Neural crest cell (in vitro differentiated cells): ENCODE measurements around the gene HTR7. TPM values are rescaled to one million over a fixed set of nuclear protein-coding genes. Genes with fewer than 3 reads are reported as not detected.
"Not testable (repeated sequence)": the region's sequence is repeated elsewhere in the genome, so short reads cannot be mapped to it uniquely, and the experiment has no call there.

Source experiments
- DNase-seq: peaks from one replicate; pipeline ENCODE4 v3.0.0; 2021; ENCODE audit warnings: low read depth, mixed read lengths, low spot score
- H3K27ac Mint-ChIP-seq: one replicate; pipeline ENCODE4 v1.8.0; 2021; ENCODE audit warnings: mild to moderate bottlenecking, mixed read lengths; ENCODE audit not compliant: unreplicated experiment
- H3K27me3 Mint-ChIP-seq: 2 replicates; pipeline ENCODE4 v1.8.0; 2021; ENCODE audit warnings: low read depth, mild to moderate bottlenecking, mixed read lengths
- H3K36me3 Mint-ChIP-seq: 2 replicates; pipeline ENCODE4 v1.8.0; 2021; ENCODE audit warnings: low read depth, mild to moderate bottlenecking, mixed read lengths
- H3K4me1 Mint-ChIP-seq: 2 replicates; pipeline ENCODE4 v1.8.0; 2021; ENCODE audit warnings: mixed read lengths
- H3K4me3 Mint-ChIP-seq: one replicate; pipeline ENCODE4 v1.8.0; 2021; ENCODE audit warnings: mild to moderate bottlenecking, mixed read lengths
- H3K9me3 Mint-ChIP-seq: 2 replicates; pipeline ENCODE4 v1.8.0; 2021; ENCODE audit warnings: mixed read lengths
- total RNA-seq: library from RNA; stranded (reverse); gene quantifications from 2 replicates; pipeline ENCODE4 v1.2.1, GENCODE V29; 2021
- TF ChIP-seq, protein P1 (sequence below): fragments of 200-600 bp; sonication (generic); conservative IDR thresholded peaks from 2 replicates; pipeline ENCODE4 v1.5.0; 2021; ENCODE audit warnings: antibody characterized with exemption, mild to moderate bottlenecking

HTR7 gene
- total RNA-seq, 1 donor from 2014 or later: 0.09 TPM

DNA sequence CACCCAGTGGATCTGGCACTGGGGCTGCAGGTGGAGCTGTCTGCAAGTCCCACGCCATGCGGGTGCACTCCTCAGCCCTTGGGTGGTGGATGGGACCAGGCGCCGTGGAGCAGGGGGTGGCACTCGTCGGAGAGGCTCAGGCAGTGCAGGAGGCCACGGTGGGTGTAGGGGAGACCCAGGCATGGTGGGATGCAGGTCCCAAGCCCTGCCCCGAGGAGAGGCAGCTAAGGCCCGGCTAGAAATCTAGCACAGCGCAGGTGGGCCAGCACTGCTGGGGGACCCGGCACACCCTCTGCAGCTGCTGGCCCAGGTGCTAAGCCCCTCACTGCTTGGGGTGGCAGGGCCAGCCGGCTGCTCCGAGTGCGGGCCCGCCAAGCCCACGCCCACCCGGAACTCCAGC lies 25.7 kb downstream of the HTR7 start:
- Mint-ChIP-seq H3K27ac (no peak overlapping the region), H3K27me3 (peaks cover 12% of the 10 kb centered on the region), H3K36me3 (no peaks in the 10 kb centered on the region), H3K4me3 (no peak overlapping the region), H3K9me3 (peaks cover 6% of the 10 kb centered on the region), H3K4me1 (no peaks in the 10 kb centered on the region)
- no peak for DNase-seq
- TF ChIP-seq, protein P1, sequence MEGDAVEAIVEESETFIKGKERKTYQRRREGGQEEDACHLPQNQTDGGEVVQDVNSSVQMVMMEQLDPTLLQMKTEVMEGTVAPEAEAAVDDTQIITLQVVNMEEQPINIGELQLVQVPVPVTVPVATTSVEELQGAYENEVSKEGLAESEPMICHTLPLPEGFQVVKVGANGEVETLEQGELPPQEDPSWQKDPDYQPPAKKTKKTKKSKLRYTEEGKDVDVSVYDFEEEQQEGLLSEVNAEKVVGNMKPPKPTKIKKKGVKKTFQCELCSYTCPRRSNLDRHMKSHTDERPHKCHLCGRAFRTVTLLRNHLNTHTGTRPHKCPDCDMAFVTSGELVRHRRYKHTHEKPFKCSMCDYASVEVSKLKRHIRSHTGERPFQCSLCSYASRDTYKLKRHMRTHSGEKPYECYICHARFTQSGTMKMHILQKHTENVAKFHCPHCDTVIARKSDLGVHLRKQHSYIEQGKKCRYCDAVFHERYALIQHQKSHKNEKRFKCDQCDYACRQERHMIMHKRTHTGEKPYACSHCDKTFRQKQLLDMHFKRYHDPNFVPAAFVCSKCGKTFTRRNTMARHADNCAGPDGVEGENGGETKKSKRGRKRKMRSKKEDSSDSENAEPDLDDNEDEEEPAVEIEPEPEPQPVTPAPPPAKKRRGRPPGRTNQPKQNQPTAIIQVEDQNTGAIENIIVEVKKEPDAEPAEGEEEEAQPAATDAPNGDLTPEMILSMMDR: no peak

DNA sequence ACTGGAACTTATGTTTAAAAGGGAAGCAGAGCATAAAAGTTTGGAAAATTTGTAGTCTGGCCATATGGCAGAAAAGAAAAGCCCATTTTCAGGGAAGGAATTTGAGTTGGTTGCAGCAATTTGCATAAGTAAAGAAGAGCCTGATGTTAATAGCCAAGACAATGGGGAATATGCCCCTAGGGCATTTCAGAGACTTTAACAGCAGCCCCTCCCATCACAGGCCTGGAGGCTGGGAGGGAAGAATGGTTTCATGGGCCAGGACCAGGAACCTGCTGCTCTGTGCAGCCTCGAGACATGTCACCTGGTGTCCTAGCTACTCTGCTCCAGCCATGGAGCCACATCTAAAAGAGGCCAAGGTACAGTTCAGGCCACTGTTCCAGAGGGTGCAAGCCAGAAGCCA lies 35.3 kb downstream of the HTR7 start:
- Mint-ChIP-seq H3K9me3 (peaks cover 7% of the 10 kb centered on the region), H3K4me3 (no peak overlapping the region), H3K27me3 (no peaks in the 10 kb centered on the region), H3K36me3 (no peaks in the 10 kb centered on the region), H3K27ac (no peak overlapping the region), H3K4me1 (no peaks in the 10 kb centered on the region)
- no peak for DNase-seq
- TF ChIP-seq, protein P1: no peak

DNA sequence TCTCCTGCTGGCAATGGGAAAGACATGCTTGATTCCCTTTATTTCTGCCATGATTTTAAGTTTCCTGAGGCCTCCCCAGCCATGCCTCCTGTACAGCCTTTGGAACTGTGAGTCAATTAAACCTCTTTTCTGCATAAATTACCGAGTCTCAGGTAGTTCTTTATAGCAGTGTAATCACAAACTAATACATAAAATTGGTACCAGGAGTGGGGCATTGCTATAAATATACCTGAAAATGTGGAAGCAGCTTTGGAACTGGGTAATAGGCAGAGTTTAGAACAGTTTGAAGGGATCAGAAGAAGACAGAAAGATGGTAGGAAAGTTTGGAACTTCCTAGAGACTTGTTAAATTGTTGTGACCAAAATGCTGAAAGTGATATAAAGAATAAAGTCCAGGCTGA lies 36.0 kb downstream of the HTR7 start:
- not testable (repeated sequence) for H3K9me3 Mint-ChIP-seq, H3K4me1 Mint-ChIP-seq, DNase-seq

DNA sequence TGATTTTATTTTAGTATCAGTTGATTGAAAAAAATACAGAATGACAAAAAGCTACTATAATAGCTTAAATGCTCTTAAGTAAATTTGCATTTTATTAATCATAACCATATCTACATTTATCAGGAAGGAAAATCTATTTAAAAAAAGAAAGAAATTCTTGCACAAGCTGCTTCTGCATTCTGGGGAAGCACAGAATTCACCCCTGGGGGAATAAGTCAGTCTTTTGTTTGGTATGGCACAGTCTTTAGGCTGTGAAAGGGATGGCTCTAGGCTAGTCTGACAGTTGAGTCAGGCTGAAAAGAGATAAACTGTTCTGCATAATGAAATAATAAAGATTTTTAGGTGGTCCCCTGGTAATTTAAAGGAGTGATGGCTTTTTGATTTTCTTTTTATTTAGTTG lies 37.9 kb downstream of the HTR7 start:
- Mint-ChIP-seq H3K4me1 (no peaks in the 10 kb centered on the region), H3K27me3 (no peaks in the 10 kb centered on the region), H3K36me3 (no peaks in the 10 kb centered on the region), H3K9me3 (peaks cover 7% of the 10 kb centered on the region), H3K27ac (no peak overlapping the region), H3K4me3 (no peak overlapping the region)
- no peak for DNase-seq
- TF ChIP-seq, protein P1: no peak

More for the DNA sequence above, 36.0 kb downstream of the HTR7 start:
- H3K27me3 Mint-ChIP-seq, H3K27ac Mint-ChIP-seq, H3K36me3 Mint-ChIP-seq, H3K4me3 Mint-ChIP-seq: not testable (repeated sequence)

DNA sequence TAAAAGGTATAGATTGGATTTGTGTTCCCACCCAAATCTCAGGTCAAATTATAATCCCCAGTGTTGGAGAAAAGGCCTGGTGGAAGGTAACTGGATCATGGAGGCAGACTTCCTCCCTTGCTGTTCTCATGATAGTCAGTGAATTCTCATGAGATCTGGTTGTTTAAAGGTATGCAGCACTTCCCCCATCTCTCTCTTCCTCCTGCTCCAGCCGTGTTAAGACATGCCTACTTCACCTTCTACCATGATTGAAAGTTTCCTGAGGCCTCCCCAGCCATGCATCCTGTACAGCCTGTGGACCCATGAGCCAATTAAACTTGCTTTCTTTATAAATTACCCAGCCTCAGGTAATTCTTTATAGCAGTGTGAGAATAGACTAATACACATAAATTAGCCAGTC lies 39.1 kb downstream of the HTR7 start:
- no peak overlapping the region for H3K27ac Mint-ChIP-seq
- no peaks in the 10 kb centered on the region for H3K4me1 Mint-ChIP-seq
- DNase-seq: no peak
- H3K27me3 Mint-ChIP-seq: peaks cover 3% of the 10 kb centered on the region
- peaks cover 7% of the 10 kb centered on the region for H3K9me3 Mint-ChIP-seq
- no peaks in the 10 kb centered on the region for H3K36me3 Mint-ChIP-seq
- TF ChIP-seq, protein P1: no peak
- no peak overlapping the region for H3K4me3 Mint-ChIP-seq

DNA sequence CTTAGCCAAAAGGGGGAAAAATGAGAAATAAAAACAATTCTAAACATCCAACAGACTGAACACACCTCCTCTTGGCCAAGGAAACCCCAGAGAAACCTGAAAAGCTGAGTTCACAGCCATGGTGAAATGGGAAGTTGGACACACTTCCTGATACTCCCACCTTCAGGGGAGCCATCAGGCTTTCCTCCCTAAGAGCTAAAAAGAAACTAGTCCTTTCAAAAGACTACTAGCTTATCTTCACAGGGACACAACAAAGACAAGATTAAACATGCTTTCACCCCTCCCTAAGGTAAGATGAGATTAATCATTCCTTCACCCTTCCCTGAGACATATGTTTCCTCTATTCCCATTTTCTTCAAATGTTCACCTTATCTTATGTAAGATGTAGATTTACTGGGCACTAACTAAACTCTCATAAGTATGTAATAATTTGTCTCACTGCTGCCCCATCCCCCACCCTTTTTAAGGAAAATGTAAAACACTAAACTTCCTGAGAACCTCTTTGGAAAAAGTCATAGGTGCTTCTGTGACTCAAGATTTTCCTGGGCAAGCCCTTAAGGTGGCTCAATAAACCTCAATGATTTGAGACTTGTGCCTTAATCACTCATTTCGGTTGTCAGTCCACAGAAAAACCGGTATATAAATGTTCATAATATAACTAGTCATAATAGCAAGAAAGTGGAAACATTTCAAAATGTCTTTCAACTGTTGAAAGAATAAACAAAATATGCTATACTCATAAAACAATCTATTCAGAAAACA lies 40.5 kb downstream of the HTR7 start:
- H3K36me3 Mint-ChIP-seq: no peaks in the 10 kb centered on the region
- no peak overlapping the region for H3K27ac Mint-ChIP-seq
- DNase-seq: no peak
- H3K4me3 Mint-ChIP-seq: no peak overlapping the region
- TF ChIP-seq, protein P1: no peak
- H3K9me3 Mint-ChIP-seq: peaks cover 3% of the 10 kb centered on the region
- peaks cover 10% of the 10 kb centered on the region for H3K27me3 Mint-ChIP-seq
- H3K4me1 Mint-ChIP-seq: no peaks in the 10 kb centered on the region
